HG03097 (cell line): ENCODE data around the gene MRPS10.
"Not testable (repeated sequence)": the region's sequence is repeated elsewhere in the genome, so short reads cannot be mapped to it uniquely, and the experiment has no call there.

Experiments used
- ATAC-seq: cut with Tn5 transposase; IDR thresholded peaks from one replicate; pipeline ENCODE4 v1.9.1; 2021; ENCODE audit not compliant: unreplicated experiment, low FRiP score

Gene MRPS10

GRCh38 chr6:42182101-42182500 lies 35.6 kb downstream of the MRPS10 start:
- no peak for ATAC-seq

GRCh38 chr6:42179945-42180313 lies 37.7 kb downstream of the MRPS10 start:
- ATAC-seq = no peak

- no peak for ATAC-seq
Observed at GRCh38 chr6:42179261-42179944, 38.3 kb downstream of the MRPS10 start.

- no peak for ATAC-seq
Observed at GRCh38 chr6:42177514-42178364, 39.9 kb downstream of the MRPS10 start.

GRCh38 chr6:42176981-42177380 lies 40.7 kb downstream of the MRPS10 start:
- no peak for ATAC-seq

GRCh38 chr6:42175860-42176259 lies 41.8 kb downstream of the MRPS10 start:
- no peak for ATAC-seq

GRCh38 chr6:42173101-42173500 lies 44.6 kb downstream of the MRPS10 start, which contains the start of gene GUCA1A:
TSS of gene GUCA1A (plus strand) at chr6:42173364. CDS start at chr6:42173614, 250 bp downstream.
- no peak for ATAC-seq

GRCh38 chr6:42171813-42172581 lies 45.7 kb downstream of the MRPS10 start:
- ATAC-seq = no peak

- ATAC-seq = not testable (repeated sequence)
Observed at GRCh38 chr6:42169780-42170179, 47.9 kb downstream of the MRPS10 start.

GRCh38 chr6:42168650-42169049 lies 49.0 kb downstream of the MRPS10 start:
- no peak for ATAC-seq

GRCh38 chr6:42166444-42167141 lies 51.1 kb downstream of the MRPS10 start:
- no peak for ATAC-seq

GRCh38 chr6:42165016-42165415 lies 52.6 kb downstream of the MRPS10 start:
- ATAC-seq = no peak

- no peak for ATAC-seq
Observed at GRCh38 chr6:42163981-42164380, 53.7 kb downstream of the MRPS10 start.

GRCh38 chr6:42162812-42163211 lies 54.8 kb downstream of the MRPS10 start:
- no peak for ATAC-seq

- no peak for ATAC-seq
Observed at GRCh38 chr6:42162384-42162783, 55.3 kb downstream of the MRPS10 start.

- ATAC-seq = no peak
Observed at GRCh38 chr6:42159431-42160024, 58.1 kb downstream of the MRPS10 start.

GRCh38 chr6:42158631-42159030 lies 59.0 kb downstream of the MRPS10 start:
- no peak for ATAC-seq

- ATAC-seq = no peak
Observed at GRCh38 chr6:42158011-42158410, 59.6 kb downstream of the MRPS10 start.
